BJ (cell line): ENCODE measurements around the gene ADAMTS1. TPM values are rescaled to one million over a fixed set of nuclear protein-coding genes. Genes with fewer than 3 reads are reported as not detected.

Experiments
- CTCF ChIA-PET: fragments of 350-600 bp; formaldehyde crosslinking; extraction: SDS; loops from one replicate; lab custom pipeline; 2021; ENCODE audit warnings: antibody characterized with exemption, inconsistent platforms; lab: Yijun Ruan, JAX
- POLR2A ChIA-PET: fragments of 300-600 bp; sonication (Branson Sonifier 250); formaldehyde crosslinking; extraction: SDS; loops from one replicate; lab custom pipeline; 2021; ENCODE audit warnings: antibody characterized with exemption; lab: Charles Lee
- DNase-seq: peaks from one replicate; pipeline ENCODE4 v3.0.0-alpha.2; 2011; ENCODE audit warnings: low read depth
- H3K27me3 ChIP-seq: 2 replicates; pipeline ENCODE4 v1.6.0; 2011; ENCODE audit warnings: low read length; ENCODE audit not compliant: control insufficient read depth, insufficient read depth
- H3K36me3 ChIP-seq: 2 replicates; pipeline ENCODE4 v1.5.1; 2011; ENCODE audit warnings: low read length; ENCODE audit not compliant: control insufficient read depth, insufficient read depth
- H3K4me3 ChIP-seq: 2 replicates; pipeline ENCODE4 v1.5.1; 2011; ENCODE audit warnings: low read depth, mild to moderate bottlenecking, control low read depth, low read length
- polyA plus RNA-seq: library from polyadenylated mRNA; depleted of rRNA; stranded (reverse); fragments of >200 nt; gene quantifications from 2 replicates; pipeline ENCODE4 v1.2.3, GENCODE V29; 2011
- TF ChIP-seq, protein P1 (sequence below): IDR thresholded peaks from 2 replicates; pipeline ENCODE4 v1.5.1; 2011; ENCODE audit warnings: low read depth, mild to moderate bottlenecking, control low read depth, inconsistent platforms, low read length, moderate library complexity; ENCODE audit not compliant: insufficient read depth

ADAMTS1 gene
- polyA plus RNA-seq, 1 experiment, result 1,081 TPM

DNA sequence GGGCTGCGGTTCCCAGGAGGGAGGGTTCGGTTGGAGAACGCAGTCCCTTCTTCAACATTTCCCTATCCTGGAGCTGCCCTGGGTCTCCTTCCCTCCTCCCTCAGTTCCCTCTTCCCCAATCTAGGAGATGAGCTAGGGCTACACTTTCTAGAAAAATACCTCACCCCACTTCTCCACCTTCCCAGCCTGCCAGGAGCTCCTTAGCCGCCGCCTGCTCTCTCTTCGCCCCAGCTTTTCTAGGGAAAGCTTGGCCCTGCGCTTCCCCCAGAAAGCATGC, 488 bp upstream of the ADAMTS1 start:
- CTCF ChIA-PET, result interaction anchor here (1.0 to 6.0 kb wide), 9 partner anchors 88 to 1900 kb away, joined by 3 to 30 read pairs (median 4); no protein-coding TSS in a partner anchor
- no peak for DNase-seq
- Histone ChIP-seq H3K36me3 (peaks cover 15% of the 10 kb centered on the region), H3K27me3 (no peaks in the 10 kb centered on the region), H3K4me3 (peak overlapping the region; percentile 96)
- POLR2A ChIA-PET, result no interaction called here
- TF ChIP-seq, protein P1, sequence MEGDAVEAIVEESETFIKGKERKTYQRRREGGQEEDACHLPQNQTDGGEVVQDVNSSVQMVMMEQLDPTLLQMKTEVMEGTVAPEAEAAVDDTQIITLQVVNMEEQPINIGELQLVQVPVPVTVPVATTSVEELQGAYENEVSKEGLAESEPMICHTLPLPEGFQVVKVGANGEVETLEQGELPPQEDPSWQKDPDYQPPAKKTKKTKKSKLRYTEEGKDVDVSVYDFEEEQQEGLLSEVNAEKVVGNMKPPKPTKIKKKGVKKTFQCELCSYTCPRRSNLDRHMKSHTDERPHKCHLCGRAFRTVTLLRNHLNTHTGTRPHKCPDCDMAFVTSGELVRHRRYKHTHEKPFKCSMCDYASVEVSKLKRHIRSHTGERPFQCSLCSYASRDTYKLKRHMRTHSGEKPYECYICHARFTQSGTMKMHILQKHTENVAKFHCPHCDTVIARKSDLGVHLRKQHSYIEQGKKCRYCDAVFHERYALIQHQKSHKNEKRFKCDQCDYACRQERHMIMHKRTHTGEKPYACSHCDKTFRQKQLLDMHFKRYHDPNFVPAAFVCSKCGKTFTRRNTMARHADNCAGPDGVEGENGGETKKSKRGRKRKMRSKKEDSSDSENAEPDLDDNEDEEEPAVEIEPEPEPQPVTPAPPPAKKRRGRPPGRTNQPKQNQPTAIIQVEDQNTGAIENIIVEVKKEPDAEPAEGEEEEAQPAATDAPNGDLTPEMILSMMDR, result no peak

DNA sequence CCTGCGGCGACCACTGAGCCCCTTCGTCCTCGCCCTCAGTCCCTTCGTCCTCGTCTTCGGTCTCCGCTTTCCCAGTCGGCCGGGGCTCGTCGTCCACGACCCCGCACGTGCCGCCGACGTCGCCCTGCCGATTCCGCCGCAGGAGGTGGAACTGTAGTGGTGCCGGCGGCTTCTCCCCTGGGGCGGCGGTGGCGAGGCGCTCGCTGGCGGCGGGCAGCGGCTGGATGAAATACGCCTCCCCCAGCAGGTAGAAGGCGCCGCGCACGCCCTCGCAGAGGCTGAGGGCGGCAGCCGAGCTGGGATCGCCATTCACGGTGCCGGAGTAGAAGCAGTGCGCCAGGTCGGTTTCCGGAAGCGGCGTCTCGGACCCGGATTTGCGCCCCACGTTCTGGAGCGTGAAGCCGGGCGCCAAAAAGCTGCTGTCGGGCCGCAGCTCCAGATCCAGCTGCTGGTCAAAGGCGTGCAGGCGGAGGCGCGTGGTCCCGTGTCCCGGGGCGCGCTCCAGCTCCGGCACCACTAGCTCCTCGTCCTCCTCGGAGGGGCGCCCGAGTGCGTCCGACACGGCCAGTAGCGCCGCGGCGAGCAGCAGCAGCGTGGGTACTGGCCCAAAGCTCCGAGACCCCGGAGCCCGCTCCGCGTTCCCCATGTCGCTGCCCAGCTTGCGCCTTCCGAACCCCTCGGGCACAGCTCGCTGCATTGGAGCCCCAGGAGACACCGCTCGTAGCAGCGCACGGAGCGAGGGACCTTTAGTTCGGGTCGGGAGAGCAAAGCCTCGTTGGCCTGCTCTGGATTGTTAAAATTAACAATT, 747 bp downstream of the ADAMTS1 start:
- ChIA-PET POLR2A (interaction anchor here (0.6 to 1.0 kb wide), 5 partner anchors 229 to 1901 kb away, joined by 3 to 17 read pairs (median 3); no protein-coding TSS in a partner anchor), CTCF (interaction anchor here (0.7 to 6.0 kb wide), 6 partner anchors 10 to 1901 kb away, joined by 3 to 30 read pairs (median 5); no protein-coding TSS in a partner anchor)
- peaks cover 19% of the 10 kb centered on the region for H3K36me3 ChIP-seq
- H3K27me3 ChIP-seq, result no peaks in the 10 kb centered on the region
- no peak for DNase-seq
- TF ChIP-seq, protein P1, result 0 out of 2 replicates have a peak, but pooled peaks have one; percentile 5
- peak overlapping the region; percentile 96 for H3K4me3 ChIP-seq

DNA sequence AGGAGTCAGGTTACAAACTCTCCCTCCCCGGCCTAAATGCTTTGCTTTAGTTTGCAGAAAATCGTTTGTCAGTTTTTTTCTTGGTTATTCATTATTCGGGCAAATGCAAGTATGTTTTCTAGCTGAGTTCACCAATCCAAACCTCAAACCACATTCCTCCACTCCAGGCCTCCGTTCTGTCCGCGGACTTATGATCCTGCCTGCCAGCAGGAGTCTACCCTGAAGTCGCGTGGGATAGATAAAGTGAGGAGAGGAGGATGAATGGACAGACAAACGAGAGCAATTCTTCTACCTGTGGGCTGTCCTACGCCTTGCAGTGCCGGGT, 1.3 kb downstream of the ADAMTS1 start:
- Histone ChIP-seq H3K36me3 (peaks cover 23% of the 10 kb centered on the region), H3K4me3 (peak overlapping the region; percentile 96), H3K27me3 (no peaks in the 10 kb centered on the region)
- TF ChIP-seq, protein P1, result 0 out of 2 replicates have a peak, but pooled peaks have one; percentile 6
- POLR2A ChIA-PET, result interaction anchor here (0.6 to 0.7 kb wide), 2 partner anchors 230 to 634 kb away, joined by 3 read pairs; no protein-coding TSS in a partner anchor
- DNase-seq, result no peak
- CTCF ChIA-PET, result interaction anchor here (1.1 to 6.0 kb wide), 4 partner anchors 10 to 1901 kb away, joined by 3 to 30 read pairs (median 4); no protein-coding TSS in a partner anchor

DNA sequence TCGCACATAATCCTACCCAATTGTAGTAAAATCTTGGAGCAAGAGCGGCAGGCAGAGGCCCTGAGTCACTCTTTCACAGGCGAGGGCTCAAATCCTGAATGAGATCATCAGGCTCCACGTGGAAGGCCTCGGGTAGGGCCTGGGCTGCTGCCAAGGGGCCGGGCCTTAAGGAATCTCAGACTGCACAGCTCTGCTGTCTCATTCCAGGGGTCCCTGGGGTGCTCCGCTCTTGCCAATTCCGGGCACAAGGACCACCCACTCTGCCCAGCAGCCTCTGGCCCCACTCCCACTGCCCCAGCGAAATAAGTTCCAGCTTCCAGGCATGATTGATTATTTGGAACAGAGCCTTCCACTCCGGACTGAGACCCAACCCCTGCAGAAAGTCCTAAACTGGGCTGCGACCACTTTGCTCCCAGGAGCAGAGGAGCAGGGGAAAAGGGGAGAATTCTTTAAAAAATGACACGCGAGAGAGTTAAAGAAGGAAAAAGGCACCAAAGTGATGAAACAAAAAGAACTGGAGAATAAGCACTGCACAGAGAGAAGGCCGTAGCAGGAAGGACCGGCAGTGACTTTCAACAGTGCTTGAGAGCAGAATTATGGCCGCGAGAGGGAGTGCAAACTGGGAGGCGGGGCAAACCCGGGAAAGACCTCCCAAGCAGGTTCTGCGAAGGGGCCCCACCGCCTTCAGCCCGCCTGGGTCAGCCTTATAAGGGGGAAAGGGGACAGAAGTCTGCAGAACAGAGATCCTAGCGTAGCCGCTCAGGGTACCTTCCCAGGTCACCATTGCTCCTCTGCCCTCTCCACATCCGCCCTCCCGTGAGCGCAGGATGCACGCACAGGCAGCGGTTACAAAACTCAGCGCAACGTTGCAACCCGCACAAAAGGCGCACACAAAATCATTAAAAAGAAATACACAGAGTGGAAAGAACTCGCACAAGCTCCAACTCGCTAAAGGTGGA, 2.0 kb downstream of the ADAMTS1 start:
- Histone ChIP-seq H3K4me3 (peak overlapping the region; percentile 96), H3K27me3 (no peaks in the 10 kb centered on the region), H3K36me3 (peaks cover 26% of the 10 kb centered on the region)
- peak; percentile 70 for DNase-seq
- TF ChIP-seq, protein P1, result no peak; the same call in 1 of the 2 replicates
- CTCF ChIA-PET, result interaction anchor here (0.7 to 6.0 kb wide), 3 partner anchors 36 to 1902 kb away, joined by 3 to 30 read pairs (median 3); no protein-coding TSS in a partner anchor
- POLR2A ChIA-PET, result no interaction called here

DNA sequence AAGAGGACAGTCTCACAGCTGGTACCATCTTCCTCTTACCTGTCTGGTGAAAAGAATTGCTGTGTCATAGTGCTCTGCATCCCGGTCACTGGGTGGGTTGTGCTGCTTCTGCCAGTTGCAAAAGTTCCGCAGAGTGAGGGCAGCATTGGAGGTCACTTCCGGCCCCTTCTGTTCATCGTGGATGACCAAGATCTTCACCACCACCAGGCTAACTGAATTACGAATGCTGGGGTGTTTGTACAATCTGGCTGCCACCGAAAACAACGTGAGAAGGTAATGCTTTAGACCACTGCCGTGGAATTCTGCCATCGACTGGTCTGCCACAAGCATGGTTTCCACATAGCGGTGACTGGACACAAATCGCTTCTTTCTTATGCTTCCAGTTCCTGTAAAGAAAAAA, 2.9 kb downstream of the ADAMTS1 start:
- H3K27me3 ChIP-seq, result no peaks in the 10 kb centered on the region
- ChIA-PET CTCF (interaction anchor here (0.7 to 1.8 kb wide), 3 partner anchors 49 to 74 kb away, joined by 3 to 5 read pairs (median 3); no protein-coding TSS in a partner anchor), POLR2A (no interaction called here)
- H3K4me3 ChIP-seq, result peak overlapping the region; percentile 96
- peaks cover 32% of the 10 kb centered on the region for H3K36me3 ChIP-seq
- TF ChIP-seq, protein P1, result no peak
- no peak for DNase-seq
